Measurements from ENCODE around the gene HACD2. TPM values are rescaled to one million over a fixed set of nuclear protein-coding genes. Genes with fewer than 3 reads are reported as not detected.

Gene HACD2
- total RNA-seq, 1 experiment from 2014 or later: 43.8 TPM

- no peak for ATAC-seq
- TF ChIP-seq EZH2 (IDR thresholded peaks at IDR 0.05; ENCODE audit: low read length, unreplicated experiment) (no peak), EZH2phosphoT487 (IDR thresholded peaks at IDR 0.05; ENCODE audit: borderline replicate concordance, low read length) (no peak), CTCF (conservative IDR thresholded peaks at IDR 0.05; ENCODE audit: low read depth, low read length) (no peak)
- no peak overlapping the region for H3K4me2 ChIP-seq (ENCODE audit: low read length)
- H3K9ac ChIP-seq (ENCODE audit: low read length): no peak overlapping the region
- CTCF ChIA-PET: no interaction called here
- H3K4me3 ChIP-seq (ENCODE audit: low read length): no peak overlapping the region
- no peaks in the 10 kb centered on the region for H3K79me2 ChIP-seq (ENCODE audit: low read length)
- no peaks in the 10 kb centered on the region for H3K27me3 ChIP-seq (ENCODE audit: low read length)
- no peak overlapping the region for H2AFZ ChIP-seq (ENCODE audit: low read length)
- POLR2A ChIA-PET (ENCODE audit: unreplicated experiment): no interaction called here
- H3K4me1 ChIP-seq (ENCODE audit: insufficient read depth, low read length): peaks cover 47% of the 10 kb centered on the region
- no peaks in the 10 kb centered on the region for H3F3A ChIP-seq (ENCODE audit: low read length, unreplicated experiment)
- H4K20me1 ChIP-seq (ENCODE audit: low read length): no peaks in the 10 kb centered on the region
- DNase-seq: no peak
- H3K27ac ChIP-seq (ENCODE audit: low read length): no peak overlapping the region
- intact Hi-C loops (cut with micrococcal nuclease): loop anchor here (2.0 kb wide), 1 partner anchor 37 kb away; the partner anchor contains the start of gene HACD2
- no peaks in the 10 kb centered on the region for H3K9me2 ChIP-seq (replicated peaks; ENCODE audit: low read length)
- H3K9me3 ChIP-seq (ENCODE audit: low read length): no peaks in the 10 kb centered on the region
- no peaks in the 10 kb centered on the region for H3K36me3 ChIP-seq (ENCODE audit: low read depth, low read length)
- BruUV-seq (replicated peaks): no TSS peak
Measured at GRCh38 chr3:123621850-123622189, 37.0 kb upstream of the HACD2 start.

- no peak overlapping the region for H3K9ac ChIP-seq (ENCODE audit: low read length)
- ChIA-PET POLR2A (ENCODE audit: unreplicated experiment) (no interaction called here), CTCF (no interaction called here)
- BruUV-seq (replicated peaks): no TSS peak
- no peak for DNase-seq
- no peaks in the 10 kb centered on the region for H3K27me3 ChIP-seq (ENCODE audit: low read length)
- H4K20me1 ChIP-seq (ENCODE audit: low read length): no peaks in the 10 kb centered on the region
- intact Hi-C loops (cut with micrococcal nuclease): no loop called here
- no peak overlapping the region for H3K27ac ChIP-seq (ENCODE audit: low read length)
- no peak for ATAC-seq
- H2AFZ ChIP-seq (ENCODE audit: low read length): no peak overlapping the region
- no peaks in the 10 kb centered on the region for H3K9me2 ChIP-seq (replicated peaks; ENCODE audit: low read length)
- H3K4me3 ChIP-seq (ENCODE audit: low read length): no peak overlapping the region
- H3K4me2 ChIP-seq (ENCODE audit: low read length): no peak overlapping the region
- no peaks in the 10 kb centered on the region for H3K79me2 ChIP-seq (ENCODE audit: low read length)
- no peaks in the 10 kb centered on the region for H3K9me3 ChIP-seq (ENCODE audit: low read length)
- H3F3A ChIP-seq (ENCODE audit: low read length, unreplicated experiment): no peaks in the 10 kb centered on the region
- no peaks in the 10 kb centered on the region for H3K36me3 ChIP-seq (ENCODE audit: low read depth, low read length)
- no peak for TF ChIP-seq CTCF (conservative IDR thresholded peaks at IDR 0.05; ENCODE audit: low read depth, low read length)
- TF ChIP-seq EZH2 (IDR thresholded peaks at IDR 0.05; ENCODE audit: low read length, unreplicated experiment): no peak
- no peak for TF ChIP-seq EZH2phosphoT487 (IDR thresholded peaks at IDR 0.05; ENCODE audit: borderline replicate concordance, low read length)
- peaks cover 47% of the 10 kb centered on the region for H3K4me1 ChIP-seq (ENCODE audit: insufficient read depth, low read length)
Measured at GRCh38 chr3:123621186-123621849, 36.5 kb upstream of the HACD2 start.

GRCh38 chr3:123620343-123620742 lies 35.5 kb upstream of the HACD2 start:
- no peaks in the 10 kb centered on the region for H3K9me3 ChIP-seq (ENCODE audit: low read length)
- H3K27ac ChIP-seq (ENCODE audit: low read length): no peak overlapping the region
- CTCF ChIA-PET: no interaction called here
- POLR2A ChIA-PET (ENCODE audit: unreplicated experiment): no interaction called here
- no peak overlapping the region for H3K4me2 ChIP-seq (ENCODE audit: low read length)
- no peak overlapping the region for H3K9ac ChIP-seq (ENCODE audit: low read length)
- no peaks in the 10 kb centered on the region for H3K27me3 ChIP-seq (ENCODE audit: low read length)
- H3K4me3 ChIP-seq (ENCODE audit: low read length): no peak overlapping the region
- peaks cover 47% of the 10 kb centered on the region for H3K4me1 ChIP-seq (ENCODE audit: insufficient read depth, low read length)
- no peaks in the 10 kb centered on the region for H3K79me2 ChIP-seq (ENCODE audit: low read length)
- DNase-seq (peak; percentile 50), ATAC-seq (peak; percentile 54)
- H3K36me3 ChIP-seq (ENCODE audit: low read depth, low read length): no peaks in the 10 kb centered on the region
- H3F3A ChIP-seq (ENCODE audit: low read length, unreplicated experiment): no peaks in the 10 kb centered on the region
- TF ChIP-seq EZH2 (IDR thresholded peaks at IDR 0.05; ENCODE audit: low read length, unreplicated experiment) (no peak), EZH2phosphoT487 (IDR thresholded peaks at IDR 0.05; ENCODE audit: borderline replicate concordance, low read length) (no peak), CTCF (conservative IDR thresholded peaks at IDR 0.05; ENCODE audit: low read depth, low read length) (no peak)
- H2AFZ ChIP-seq (ENCODE audit: low read length): no peak overlapping the region
- no peaks in the 10 kb centered on the region for H3K9me2 ChIP-seq (replicated peaks; ENCODE audit: low read length)
- BruUV-seq (replicated peaks): no TSS peak
- intact Hi-C loops (cut with micrococcal nuclease): no loop called here
- no peaks in the 10 kb centered on the region for H4K20me1 ChIP-seq (ENCODE audit: low read length)
